ENCODE data around the gene TMEM200A. TPM values are rescaled to one million over a fixed set of nuclear protein-coding genes. Genes with fewer than 3 reads are reported as not detected.

The TMEM200A gene
- polyA plus RNA-seq, 1 donor from 2014 or later: 31.3 TPM

DNA sequence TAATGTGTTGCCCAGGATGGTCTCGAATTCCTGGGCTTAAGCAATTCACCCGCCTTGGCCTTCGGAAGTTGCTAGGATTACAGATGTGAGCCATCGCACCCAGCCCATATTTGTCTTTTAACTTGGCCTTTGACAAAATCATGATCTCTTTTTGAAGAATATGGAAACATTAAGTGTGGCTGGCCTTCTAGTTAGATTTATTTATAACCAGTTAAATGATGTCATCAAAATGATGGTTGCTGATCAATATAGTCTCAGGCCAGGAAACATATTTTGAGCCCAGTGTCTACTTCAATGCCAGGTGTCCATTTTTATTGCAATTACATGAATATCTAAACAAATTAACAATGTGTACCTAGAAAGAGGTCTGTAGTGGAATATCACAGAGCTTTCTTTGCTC is 69.4 kb downstream of the TMEM200A start:
- Histone ChIP-seq H3K9me3 (ENCODE audit: low read length) (no peaks in the 10 kb centered on the region), H3K9ac (ENCODE audit: low read length) (no peak overlapping the region), H3K36me3 (ENCODE audit: insufficient read depth, low read length) (no peaks in the 10 kb centered on the region), H3K79me2 (replicated peaks; ENCODE audit: insufficient read depth, low read length) (no peaks in the 10 kb centered on the region), H3K4me3 (ENCODE audit: low read length) (no peak overlapping the region), H3K27ac (ENCODE audit: low read length) (no peak overlapping the region), H3F3A (ENCODE audit: insufficient read depth, low read length, poor library complexity, severe bottlenecking) (peaks cover 2% of the 10 kb centered on the region), H4K20me1 (ENCODE audit: insufficient read depth) (no peaks in the 10 kb centered on the region), H3K9me2 (ENCODE audit: insufficient read depth, low read length) (no peaks in the 10 kb centered on the region), H3K27me3 (ENCODE audit: insufficient read depth, low read depth, low read length) (no peaks in the 10 kb centered on the region), H3K4me2 (ENCODE audit: low read length) (no peak overlapping the region), H2AFZ (ENCODE audit: low read depth, low read length) (no peak overlapping the region)
- TF ChIP-seq TAF1 (IDR thresholded peaks at IDR 0.05; ENCODE audit: low read depth) (no peak), EZH2 (IDR thresholded peaks at IDR 0.05; ENCODE audit: borderline replicate concordance, insufficient read depth, low read length, poor library complexity, severe bottlenecking) (no peak), POLR2AphosphoS5 (IDR thresholded peaks at IDR 0.05) (no peak), RAD21 (conservative IDR thresholded peaks at IDR 0.05) (no peak), SMC3 (conservative IDR thresholded peaks at IDR 0.05; ENCODE audit: poor library complexity) (no peak), EP300 (conservative IDR thresholded peaks at IDR 0.05; ENCODE audit: poor library complexity, severe bottlenecking) (no peak), MXI1 (conservative IDR thresholded peaks at IDR 0.05; ENCODE audit: poor library complexity, severe bottlenecking) (no peak)
- TF ChIP-seq, protein P1, sequence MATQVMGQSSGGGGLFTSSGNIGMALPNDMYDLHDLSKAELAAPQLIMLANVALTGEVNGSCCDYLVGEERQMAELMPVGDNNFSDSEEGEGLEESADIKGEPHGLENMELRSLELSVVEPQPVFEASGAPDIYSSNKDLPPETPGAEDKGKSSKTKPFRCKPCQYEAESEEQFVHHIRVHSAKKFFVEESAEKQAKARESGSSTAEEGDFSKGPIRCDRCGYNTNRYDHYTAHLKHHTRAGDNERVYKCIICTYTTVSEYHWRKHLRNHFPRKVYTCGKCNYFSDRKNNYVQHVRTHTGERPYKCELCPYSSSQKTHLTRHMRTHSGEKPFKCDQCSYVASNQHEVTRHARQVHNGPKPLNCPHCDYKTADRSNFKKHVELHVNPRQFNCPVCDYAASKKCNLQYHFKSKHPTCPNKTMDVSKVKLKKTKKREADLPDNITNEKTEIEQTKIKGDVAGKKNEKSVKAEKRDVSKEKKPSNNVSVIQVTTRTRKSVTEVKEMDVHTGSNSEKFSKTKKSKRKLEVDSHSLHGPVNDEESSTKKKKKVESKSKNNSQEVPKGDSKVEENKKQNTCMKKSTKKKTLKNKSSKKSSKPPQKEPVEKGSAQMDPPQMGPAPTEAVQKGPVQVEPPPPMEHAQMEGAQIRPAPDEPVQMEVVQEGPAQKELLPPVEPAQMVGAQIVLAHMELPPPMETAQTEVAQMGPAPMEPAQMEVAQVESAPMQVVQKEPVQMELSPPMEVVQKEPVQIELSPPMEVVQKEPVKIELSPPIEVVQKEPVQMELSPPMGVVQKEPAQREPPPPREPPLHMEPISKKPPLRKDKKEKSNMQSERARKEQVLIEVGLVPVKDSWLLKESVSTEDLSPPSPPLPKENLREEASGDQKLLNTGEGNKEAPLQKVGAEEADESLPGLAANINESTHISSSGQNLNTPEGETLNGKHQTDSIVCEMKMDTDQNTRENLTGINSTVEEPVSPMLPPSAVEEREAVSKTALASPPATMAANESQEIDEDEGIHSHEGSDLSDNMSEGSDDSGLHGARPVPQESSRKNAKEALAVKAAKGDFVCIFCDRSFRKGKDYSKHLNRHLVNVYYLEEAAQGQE (IDR thresholded peaks at IDR 0.05; ENCODE audit: borderline replicate concordance): no peak
- TF ChIP-seq, protein P2, sequence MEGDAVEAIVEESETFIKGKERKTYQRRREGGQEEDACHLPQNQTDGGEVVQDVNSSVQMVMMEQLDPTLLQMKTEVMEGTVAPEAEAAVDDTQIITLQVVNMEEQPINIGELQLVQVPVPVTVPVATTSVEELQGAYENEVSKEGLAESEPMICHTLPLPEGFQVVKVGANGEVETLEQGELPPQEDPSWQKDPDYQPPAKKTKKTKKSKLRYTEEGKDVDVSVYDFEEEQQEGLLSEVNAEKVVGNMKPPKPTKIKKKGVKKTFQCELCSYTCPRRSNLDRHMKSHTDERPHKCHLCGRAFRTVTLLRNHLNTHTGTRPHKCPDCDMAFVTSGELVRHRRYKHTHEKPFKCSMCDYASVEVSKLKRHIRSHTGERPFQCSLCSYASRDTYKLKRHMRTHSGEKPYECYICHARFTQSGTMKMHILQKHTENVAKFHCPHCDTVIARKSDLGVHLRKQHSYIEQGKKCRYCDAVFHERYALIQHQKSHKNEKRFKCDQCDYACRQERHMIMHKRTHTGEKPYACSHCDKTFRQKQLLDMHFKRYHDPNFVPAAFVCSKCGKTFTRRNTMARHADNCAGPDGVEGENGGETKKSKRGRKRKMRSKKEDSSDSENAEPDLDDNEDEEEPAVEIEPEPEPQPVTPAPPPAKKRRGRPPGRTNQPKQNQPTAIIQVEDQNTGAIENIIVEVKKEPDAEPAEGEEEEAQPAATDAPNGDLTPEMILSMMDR (IDR thresholded peaks at IDR 0.05; ENCODE audit: poor library complexity, severe bottlenecking): no peak

DNA sequence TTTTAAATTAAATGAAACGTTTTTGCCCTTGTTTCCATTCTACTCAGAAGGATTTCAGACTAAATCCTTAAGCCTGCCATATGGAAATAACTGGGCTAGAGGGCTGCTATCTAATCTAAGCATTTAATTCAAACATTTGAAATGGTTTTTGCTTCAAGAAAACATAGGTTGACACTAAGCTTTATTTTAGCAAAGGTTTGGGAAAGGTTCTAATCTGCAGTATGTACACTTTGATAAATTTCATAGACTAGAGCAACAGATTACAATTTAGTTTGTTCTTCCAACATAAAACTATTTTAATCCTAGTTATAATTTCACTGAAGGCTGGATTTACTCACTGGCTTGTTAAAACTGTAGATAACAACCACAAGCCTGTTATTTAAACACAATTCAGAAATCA is 72.1 kb downstream of the TMEM200A start:
- no peaks in the 10 kb centered on the region for H4K20me1 ChIP-seq (ENCODE audit: insufficient read depth)
- H3K9me2 ChIP-seq (ENCODE audit: insufficient read depth, low read length): no peaks in the 10 kb centered on the region
- H3K27me3 ChIP-seq (ENCODE audit: insufficient read depth, low read depth, low read length): no peaks in the 10 kb centered on the region
- no peak overlapping the region for H3K9ac ChIP-seq (ENCODE audit: low read length)
- no peaks in the 10 kb centered on the region for H3K79me2 ChIP-seq (replicated peaks; ENCODE audit: insufficient read depth, low read length)
- TF ChIP-seq EZH2 (IDR thresholded peaks at IDR 0.05; ENCODE audit: borderline replicate concordance, insufficient read depth, low read length, poor library complexity, severe bottlenecking) (no peak), EP300 (conservative IDR thresholded peaks at IDR 0.05; ENCODE audit: poor library complexity, severe bottlenecking) (no peak), TAF1 (IDR thresholded peaks at IDR 0.05; ENCODE audit: low read depth) (no peak), SMC3 (conservative IDR thresholded peaks at IDR 0.05; ENCODE audit: poor library complexity) (no peak), RAD21 (conservative IDR thresholded peaks at IDR 0.05) (no peak), POLR2AphosphoS5 (IDR thresholded peaks at IDR 0.05) (no peak), MXI1 (conservative IDR thresholded peaks at IDR 0.05; ENCODE audit: poor library complexity, severe bottlenecking) (no peak)
- TF ChIP-seq, protein P1 (IDR thresholded peaks at IDR 0.05; ENCODE audit: borderline replicate concordance): no peak
- TF ChIP-seq, protein P2 (IDR thresholded peaks at IDR 0.05; ENCODE audit: poor library complexity, severe bottlenecking): no peak
- no peak overlapping the region for H3K4me3 ChIP-seq (ENCODE audit: low read length)
- H3K27ac ChIP-seq (ENCODE audit: low read length): no peak overlapping the region
- H3F3A ChIP-seq (ENCODE audit: insufficient read depth, low read length, poor library complexity, severe bottlenecking): no peaks in the 10 kb centered on the region
- H2AFZ ChIP-seq (ENCODE audit: low read depth, low read length): no peak overlapping the region
- peaks cover 12% of the 10 kb centered on the region for H3K36me3 ChIP-seq (ENCODE audit: insufficient read depth, low read length)
- no peak overlapping the region for H3K4me2 ChIP-seq (ENCODE audit: low read length)
- no peaks in the 10 kb centered on the region for H3K9me3 ChIP-seq (ENCODE audit: low read length)

All from neural cell (in vitro differentiated cells).